GM12878 (cell line): ENCODE measurements around the gene MAML3. TPM values are rescaled to one million over a fixed set of nuclear protein-coding genes. Genes with fewer than 3 reads are reported as not detected.

ENCODE experiments used
- ATAC-seq: fragments of 200-7000 bp; cut with Tn5 transposase; 3 replicates; pipeline ENCODE4 v1.9.1; 2020; ENCODE audit warnings: mild to moderate bottlenecking, moderate library complexity
- BruUV-seq: library from RNA; stranded (reverse); fragments of 400-500 nt; replicated peaks from 2 replicates; lab custom pipeline; 2021; lab: Mats Ljungman, UMichigan
- CTCF ChIA-PET: fragments of 300-600 bp; sonication (Branson Sonifier 250); formaldehyde crosslinking; extraction: SDS; loops from one replicate; lab custom pipeline; 2021; ENCODE audit warnings: inconsistent platforms; lab: Yijun Ruan, JAX
- POLR2A ChIA-PET: fragments of 350-600 bp; formaldehyde crosslinking; extraction: SDS; loops from one replicate; lab custom pipeline; 2021; ENCODE audit warnings: inconsistent platforms; lab: Charles Lee
- RAD21 ChIA-PET: fragments of 300-600 bp; sonication (Branson Sonifier 250); formaldehyde crosslinking; loops from one replicate; lab custom pipeline; 2023; ENCODE audit warnings: antibody characterized with exemption; ENCODE audit not compliant: unreplicated experiment; lab: Charles Lee
- SMC1A ChIA-PET: fragments of 300-600 bp; sonication (Branson Sonifier 250); formaldehyde crosslinking; loops from one replicate; lab custom pipeline; 2023; ENCODE audit not compliant: unreplicated experiment, uncharacterized antibody; lab: Charles Lee
- DNase-seq: peaks from one replicate; pipeline ENCODE4 v3.0.0-alpha.2; 2011; ENCODE audit warnings: low read depth, low spot score
- FAIRE-seq: peaks from 3 replicates; lab custom pipeline; 2011; peaks lifted over from hg19 to GRCh38; lab: Jason Lieb, UNC
- H2AFZ ChIP-seq: 2 replicates; pipeline ENCODE4 v1.6.0; 2011; ENCODE audit warnings: low read depth, low read length, control low read depth; ENCODE audit not compliant: control insufficient read depth
- H3K27ac ChIP-seq: 2 replicates; pipeline ENCODE4 v1.5.1; 2011; ENCODE audit warnings: control low read depth; ENCODE audit not compliant: control insufficient read depth, insufficient read depth
- H3K27me3 ChIP-seq, 2 experiments: replicated peaks in 1 of 2; 2 replicates each; pipeline versions ENCODE4 v1.6.0 to v1.6.1; 2011; ENCODE audit warnings: low read length in 1 of 2; ENCODE audit not compliant: control insufficient read depth in 2 of 2, insufficient read depth in 2 of 2
- H3K36me3 ChIP-seq, 2 experiments: 2 replicates each; pipeline ENCODE4 v1.5.1; 2011; ENCODE audit warnings: low read length in 1 of 2; ENCODE audit not compliant: control insufficient read depth in 2 of 2, insufficient read depth in 2 of 2
- H3K4me1 ChIP-seq: 2 replicates; pipeline ENCODE4 v1.6.1; 2011; ENCODE audit warnings: mild to moderate bottlenecking, low read length, moderate library complexity, mixed read lengths; ENCODE audit not compliant: control insufficient read depth, insufficient read depth
- H3K4me2 ChIP-seq: 2 replicates; pipeline ENCODE4 v1.6.0; 2011; ENCODE audit warnings: control low read depth; ENCODE audit not compliant: control insufficient read depth, insufficient read depth
- H3K4me3 ChIP-seq: fragments of 200-600 bp; sonication (generic); 2 replicates; pipeline ENCODE4 v1.5.1; 2016
- H3K79me2 ChIP-seq: 2 replicates; pipeline ENCODE4 v1.6.0; 2011; ENCODE audit warnings: low read length; ENCODE audit not compliant: control insufficient read depth, insufficient read depth
- H3K9ac ChIP-seq: 2 replicates; pipeline ENCODE4 v1.8.0; 2011; ENCODE audit warnings: low read length, control low read depth, mixed read lengths; ENCODE audit not compliant: control insufficient read depth, insufficient read depth
- H3K9me3 ChIP-seq: replicated peaks from 3 replicates; pipeline ENCODE4 v1.5.1; 2011; ENCODE audit warnings: mild to moderate bottlenecking, low read length; ENCODE audit not compliant: control insufficient read depth, insufficient read depth
- H4K20me1 ChIP-seq: 2 replicates; pipeline ENCODE4 v1.6.0; 2011; ENCODE audit not compliant: control insufficient read depth, insufficient read depth
- BHLHE40 ChIP-seq, 2 experiments: fragments of 450-650 bp in 1 of 2; IDR thresholded peaks; 2 replicates each; pipeline ENCODE4 v1.6.1; 2011 to 2017; ENCODE audit warnings: low read depth in 2 of 2, borderline replicate concordance in 1 of 2, improper control_type of control experiment in 1 of 2, low read length in 1 of 2, mild to moderate bottlenecking in 1 of 2
- CHD2 ChIP-seq: IDR thresholded peaks from 2 replicates; pipeline ENCODE4 v1.6.1; 2011; ENCODE audit warnings: low read depth, low read length, improper control_type of control experiment, borderline replicate concordance
- CHD4 ChIP-seq: fragments of 200-600 bp; sonication (generic); IDR thresholded peaks from 2 replicates; pipeline ENCODE4 v1.6.1; 2016; ENCODE audit warnings: mild to moderate bottlenecking
- NR2F1 ChIP-seq: fragments of 450-650 bp; conservative IDR thresholded peaks from 2 replicates; pipeline ENCODE4 v1.6.1; 2017; ENCODE audit warnings: mild to moderate bottlenecking
- RBBP5 ChIP-seq: fragments of 200-600 bp; sonication (generic); conservative IDR thresholded peaks from 2 replicates; pipeline ENCODE4 v1.6.1; 2016
- SIX5 ChIP-seq: IDR thresholded peaks from 2 replicates; pipeline ENCODE4 v1.6.1; 2011; ENCODE audit warnings: mild to moderate bottlenecking, low read depth, low read length, moderate library complexity; ENCODE audit not compliant: severe bottlenecking
- SMARCA5 ChIP-seq: fragments of 450-650 bp; IDR thresholded peaks from 2 replicates; pipeline ENCODE4 v1.6.1; 2017; ENCODE audit warnings: mild to moderate bottlenecking
- SP1 ChIP-seq: IDR thresholded peaks from one replicate; pipeline ENCODE4 v1.6.1; 2011; ENCODE audit warnings: low read depth, low read length
- STAT1 ChIP-seq: fragments of 450-650 bp; conservative IDR thresholded peaks from 2 replicates; pipeline ENCODE4 v1.6.1; 2014; ENCODE audit warnings: antibody characterized with exemption, mild to moderate bottlenecking
- TBL1XR1 ChIP-seq: IDR thresholded peaks from 2 replicates; pipeline ENCODE4 v1.6.1; 2012; ENCODE audit warnings: low read depth, low read length, improper control_type of control experiment
- WGBS: methylation state at CpG from one replicate; pipeline ENCODE4 v1.1.6; 2016; ENCODE audit warnings: low lambda C conversion rate; ENCODE audit not compliant: insufficient replicate concordance, insufficient coverage; ENCODE audit errors: missing lambda C conversion rate; 5-methylcytosine and 5-hydroxymethylcytosine counted together
- in situ Hi-C: fragments of 300-500 bp; cut with MboI; formaldehyde crosslinking; loops from 9 replicates; pipeline ENCODE4 v1.14.3; 2018; ENCODE audit warnings: mixed read lengths
- intact Hi-C: fragments of 100-400 bp; cut with micrococcal nuclease; formaldehyde crosslinking; loops from one replicate; pipeline ENCODE4 v1.14.2; 2022; ENCODE audit not compliant: unreplicated experiment
- polyA plus RNA-seq, 11 experiments: library from polyadenylated mRNA; depleted of rRNA in 4 of 11; unstranded in 6 of 11; stranded (reverse) in 5 of 11; fragments of >200 nt; fragmentation: Nextera tagmentation in 4 of 11; fragmentation: Illumina TruSeq in 1 of 11; extraction: Ambion mirVana in 4 of 11; extraction: Trizol in 1 of 11; gene quantifications; 1 replicate in 1 of 11; 2 replicates in 10 of 11; pipeline versions ENCODE4 v1.2.1 to v1.2.3, GENCODE V29; 2011 to 2016; ENCODE audit warnings: inconsistent platforms in 2 of 11, missing spikeins in 2 of 11, low read depth in 1 of 11
- total RNA-seq, 4 experiments: library from RNA; depleted of rRNA in 3 of 4; stranded (reverse); fragments of >200 nt in 3 of 4; fragmentation: Illumina TruSeq in 1 of 4; extraction: Trizol in 1 of 4; gene quantifications; 2 replicates each; pipeline versions ENCODE4 v1.2.1 to v1.2.3, GENCODE V29; 2013 to 2021
- TF ChIP-seq, protein P1 (sequence below): fragments of 450-650 bp; IDR thresholded peaks from 2 replicates; pipeline ENCODE4 v1.6.1; 2018; ENCODE audit warnings: mild to moderate bottlenecking, low read depth, moderate library complexity; ENCODE audit not compliant: partially characterized antibody

The MAML3 gene
- total and polyA plus RNA-seq, 10 of the 15 experiments (the other 5 are each of a cell fraction or from before 2014, with no cell fraction given), result under 0.01 to 0.53 (median 0.06) TPM; not detected in 2

DNA sequence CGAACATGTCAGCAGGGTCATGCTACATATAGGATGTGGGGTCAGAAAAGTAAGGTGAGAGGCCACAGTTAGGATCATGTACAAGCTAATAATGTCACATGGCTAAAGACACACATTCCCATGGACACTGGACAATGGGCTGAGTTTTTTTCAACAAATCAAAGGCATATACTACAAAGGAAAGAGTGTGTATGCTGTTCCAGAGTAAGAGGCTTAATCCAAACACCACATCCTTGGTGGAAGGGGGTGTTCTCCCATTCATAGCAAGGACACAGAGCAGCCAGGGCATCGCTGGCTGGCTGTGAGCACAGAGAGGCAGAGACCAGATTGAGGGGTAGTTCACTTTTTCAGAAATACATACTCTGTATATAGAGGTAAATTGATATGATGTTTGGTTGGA is 356.7 kb downstream of the MAML3 start:
- Histone ChIP-seq H4K20me1 (no peaks in the 10 kb centered on the region), H3K36me3 (no peaks in the 10 kb centered on the region), H3K4me2 (no peak overlapping the region), H3K27me3 (no peaks in the 10 kb centered on the region; a peak in 3 of 4 replicates), H2AFZ (no peak overlapping the region), H3K4me3 (no peak overlapping the region), H3K79me2 (no peaks in the 10 kb centered on the region), H3K4me1 (no peaks in the 10 kb centered on the region), H3K9ac (no peak overlapping the region)
- ChIA-PET SMC1A (no interaction called here), RAD21 (no interaction called here), POLR2A (no interaction called here), CTCF (no interaction called here)
- in situ Hi-C loops (no loop called here), intact Hi-C loops (no loop called here)
- FAIRE-seq, result no peak
- no peak for ATAC-seq
- DNase-seq, result no peak
- no TSS peak for BruUV-seq
- TF ChIP-seq RBBP5 (no peak), TBL1XR1 (no peak), SMARCA5 (no peak), BHLHE40 (IDR thresholded peaks at IDR 0.05; ENCODE audit: borderline replicate concordance in 1 of 2, low read depth in 2 of 2, low read length in 1 of 2) (no peak)
- TF ChIP-seq, all 136 proteins: peak for 0
- WGBS, result 0% methylated on average over 2 of the region's 2 CpGs
- Histone ChIP-seq H3K27ac (no peak overlapping the region), H3K9me3 (no peaks in the 10 kb centered on the region)

DNA sequence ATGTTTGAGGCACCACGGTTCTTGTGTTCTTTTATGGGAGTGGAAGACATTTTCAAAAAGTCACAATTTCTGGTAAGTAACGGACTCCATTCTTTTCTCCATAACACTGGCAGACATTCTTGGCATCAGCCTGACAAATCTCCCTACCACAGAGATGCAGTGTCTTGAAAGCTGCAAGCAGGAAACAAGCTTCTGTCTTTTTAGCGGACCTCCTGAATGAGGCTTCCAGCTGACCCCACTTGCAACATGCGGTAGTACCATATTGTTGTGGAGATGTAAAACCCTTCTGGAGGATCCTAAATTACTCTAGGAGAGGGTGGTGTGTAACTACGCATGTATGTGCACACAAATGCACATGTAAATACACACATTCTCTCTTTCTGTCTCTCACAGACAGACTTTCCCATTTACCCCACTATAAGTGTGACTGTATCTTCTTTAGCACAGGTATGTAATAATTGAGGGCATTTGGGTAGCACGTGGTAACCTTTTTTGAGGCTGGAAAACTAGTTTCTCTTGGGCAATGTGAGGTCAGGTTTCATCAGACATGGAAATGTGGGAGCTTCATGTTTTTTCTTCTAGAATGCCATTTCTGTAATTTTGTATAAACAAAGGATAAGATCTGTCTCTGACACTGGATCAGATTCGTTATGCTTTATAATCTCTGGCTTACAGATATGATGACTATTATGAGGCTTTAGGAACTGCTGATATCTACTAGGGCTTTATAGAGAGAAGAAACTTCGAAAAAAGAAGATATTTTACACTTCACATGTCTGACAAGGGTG is 358.3 kb downstream of the MAML3 start:
- H3K4me3 ChIP-seq, result no peak overlapping the region
- H3K4me2 ChIP-seq, result no peak overlapping the region
- no peak overlapping the region for H3K27ac ChIP-seq
- H2AFZ ChIP-seq, result no peak overlapping the region
- no peaks in the 10 kb centered on the region for H3K79me2 ChIP-seq
- ChIA-PET SMC1A (no interaction called here), POLR2A (no interaction called here)
- TF ChIP-seq, protein P1, sequence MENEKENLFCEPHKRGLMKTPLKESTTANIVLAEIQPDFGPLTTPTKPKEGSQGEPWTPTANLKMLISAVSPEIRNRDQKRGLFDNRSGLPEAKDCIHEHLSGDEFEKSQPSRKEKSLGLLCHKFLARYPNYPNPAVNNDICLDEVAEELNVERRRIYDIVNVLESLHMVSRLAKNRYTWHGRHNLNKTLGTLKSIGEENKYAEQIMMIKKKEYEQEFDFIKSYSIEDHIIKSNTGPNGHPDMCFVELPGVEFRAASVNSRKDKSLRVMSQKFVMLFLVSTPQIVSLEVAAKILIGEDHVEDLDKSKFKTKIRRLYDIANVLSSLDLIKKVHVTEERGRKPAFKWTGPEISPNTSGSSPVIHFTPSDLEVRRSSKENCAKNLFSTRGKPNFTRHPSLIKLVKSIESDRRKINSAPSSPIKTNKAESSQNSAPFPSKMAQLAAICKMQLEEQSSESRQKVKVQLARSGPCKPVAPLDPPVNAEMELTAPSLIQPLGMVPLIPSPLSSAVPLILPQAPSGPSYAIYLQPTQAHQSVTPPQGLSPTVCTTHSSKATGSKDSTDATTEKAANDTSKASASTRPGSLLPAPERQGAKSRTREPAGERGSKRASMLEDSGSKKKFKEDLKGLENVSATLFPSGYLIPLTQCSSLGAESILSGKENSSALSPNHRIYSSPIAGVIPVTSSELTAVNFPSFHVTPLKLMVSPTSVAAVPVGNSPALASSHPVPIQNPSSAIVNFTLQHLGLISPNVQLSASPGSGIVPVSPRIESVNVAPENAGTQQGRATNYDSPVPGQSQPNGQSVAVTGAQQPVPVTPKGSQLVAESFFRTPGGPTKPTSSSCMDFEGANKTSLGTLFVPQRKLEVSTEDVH, result no peak
- TF ChIP-seq CHD4 (no peak), CHD2 (no peak), STAT1 (no peak), NR2F1 (no peak), SIX5 (no peak), SP1 (no peak)
- TF ChIP-seq, all 136 proteins: peak for 0
- Histone ChIP-seq H3K27me3 (no peaks in the 10 kb centered on the region; a peak in 2 of 4 replicates), H3K4me1 (no peaks in the 10 kb centered on the region), H4K20me1 (no peaks in the 10 kb centered on the region), H3K9me3 (no peaks in the 10 kb centered on the region), H3K9ac (no peak overlapping the region), H3K36me3 (no peaks in the 10 kb centered on the region)
- no TSS peak for BruUV-seq
- ATAC-seq (no peak), DNase-seq (no peak), FAIRE-seq (no peak)
- WGBS, result 27% methylated on average over 8 of the region's 8 CpGs
- in situ Hi-C loops (no loop called here), intact Hi-C loops (no loop called here)
- ChIA-PET RAD21 (no interaction called here), CTCF (no interaction called here)
